DLD1 (cell line): ENCODE data around the gene ACSM6.
"Not testable (repeated sequence)": the region's sequence is repeated elsewhere in the genome, so short reads cannot be mapped to it uniquely, and the experiment has no call there.

Source experiments
- in situ Hi-C: cut with HindIII; loops from 2 replicates; pipeline ENCODE4 v1.10.0; 2017; ENCODE audit warnings: low sequenced_read_pairs

ACSM6 gene

GRCh38 chr10:95214369-95214768 is 20.3 kb downstream of the ACSM6 start:
- in situ Hi-C loops, result no loop called here

GRCh38 chr10:95214793-95215192 is 20.8 kb downstream of the ACSM6 start:
- in situ Hi-C loops, result no loop called here

GRCh38 chr10:95217476-95217875 is 23.4 kb downstream of the ACSM6 start:
- in situ Hi-C loops, result no loop called here

GRCh38 chr10:95220539-95220938 is 26.5 kb downstream of the ACSM6 start:
- in situ Hi-C loops, result no loop called here

GRCh38 chr10:95221124-95221523 is 27.1 kb downstream of the ACSM6 start:
- in situ Hi-C loops, result no loop called here

- in situ Hi-C loops, result no loop called here
These were observed 31.1 kb downstream of the ACSM6 start for GRCh38 chr10:95225136-95225535.

GRCh38 chr10:95228934-95229723 is 35.1 kb downstream of the ACSM6 start:
- in situ Hi-C loops, result not testable (repeated sequence)

- in situ Hi-C loops, result no loop called here
These were observed 35.9 kb downstream of the ACSM6 start for GRCh38 chr10:95229724-95230627.

- in situ Hi-C loops, result not testable (repeated sequence)
These were observed 36.9 kb downstream of the ACSM6 start for GRCh38 chr10:95230677-95231586.

GRCh38 chr10:95233377-95234034 is 39.5 kb downstream of the ACSM6 start:
- in situ Hi-C loops, result no loop called here

- in situ Hi-C loops, result no loop called here
These were observed 40.9 kb downstream of the ACSM6 start for GRCh38 chr10:95234951-95235350.

- in situ Hi-C loops, result no loop called here
These were observed 41.6 kb downstream of the ACSM6 start for GRCh38 chr10:95235676-95236067.

GRCh38 chr10:95236068-95236903 is 42.2 kb downstream of the ACSM6 start:
- in situ Hi-C loops, result no loop called here

- in situ Hi-C loops, result no loop called here
These were observed 43.5 kb downstream of the ACSM6 start for GRCh38 chr10:95237376-95238170.

GRCh38 chr10:95240096-95240495 is 46.1 kb downstream of the ACSM6 start:
- in situ Hi-C loops, result loop anchor here (10.0 kb wide), 1 partner anchor 55 kb away; no protein-coding TSS in a partner anchor

GRCh38 chr10:95240811-95241210 is 46.8 kb downstream of the ACSM6 start:
- in situ Hi-C loops, result loop anchor here (10.0 kb wide), 1 partner anchor 56 kb away; no protein-coding TSS in a partner anchor

GRCh38 chr10:95241533-95241932 is 47.5 kb downstream of the ACSM6 start:
- in situ Hi-C loops, result loop anchor here (10.0 kb wide), 1 partner anchor 57 kb away; no protein-coding TSS in a partner anchor

- in situ Hi-C loops, result loop anchor here (10.0 kb wide), 1 partner anchor 58 kb away; no protein-coding TSS in a partner anchor
These were observed 48.7 kb downstream of the ACSM6 start for GRCh38 chr10:95242581-95243317.
